GM18868 (cell line): ENCODE data around the gene HCN4.

Experiments used
- ATAC-seq: cut with Tn5 transposase; IDR thresholded peaks from one replicate; pipeline ENCODE4 v1.9.1; 2021; ENCODE audit warnings: mild to moderate bottlenecking, moderate library complexity; ENCODE audit not compliant: unreplicated experiment

The HCN4 gene

DNA sequence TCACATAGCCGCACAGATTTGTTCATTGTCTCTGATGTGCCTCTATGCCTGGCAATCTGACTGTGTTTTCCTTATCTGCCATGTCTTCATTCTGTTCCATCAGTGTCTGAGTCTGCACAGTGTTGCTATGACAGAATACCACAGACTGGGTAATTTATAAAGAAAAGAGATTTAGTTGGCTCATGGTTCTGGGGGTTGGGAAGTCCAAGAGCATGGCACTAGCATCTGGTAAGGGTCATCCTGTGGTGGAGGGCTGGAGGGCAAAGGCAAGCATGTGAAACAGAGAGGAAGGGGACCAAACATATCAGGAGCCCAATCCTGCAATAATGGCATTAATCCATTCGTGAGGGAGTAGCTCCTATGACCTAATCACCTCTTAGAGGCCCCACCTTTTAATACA is 11.9 kb upstream of the HCN4 start:
- no peak for ATAC-seq

DNA sequence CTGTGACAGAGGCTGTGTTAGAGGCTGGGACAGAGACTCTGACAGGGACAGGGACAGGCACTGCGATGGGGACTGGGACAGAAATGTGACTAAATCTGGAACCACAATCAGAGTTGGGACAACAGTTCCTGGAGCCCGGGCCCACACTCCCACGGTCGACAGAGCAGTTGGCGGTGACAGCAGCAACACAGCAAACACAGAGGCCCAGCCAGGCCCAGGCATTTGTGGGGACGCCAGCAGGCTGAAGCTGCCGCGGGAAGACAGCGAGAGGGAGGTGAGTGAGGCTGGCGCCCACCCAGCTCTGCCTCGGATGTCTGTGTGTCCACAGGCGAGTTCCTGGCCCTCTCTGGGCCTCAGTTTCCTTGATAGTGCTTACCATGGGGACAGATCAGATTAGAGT is 9.3 kb upstream of the HCN4 start:
- ATAC-seq: no peak

DNA sequence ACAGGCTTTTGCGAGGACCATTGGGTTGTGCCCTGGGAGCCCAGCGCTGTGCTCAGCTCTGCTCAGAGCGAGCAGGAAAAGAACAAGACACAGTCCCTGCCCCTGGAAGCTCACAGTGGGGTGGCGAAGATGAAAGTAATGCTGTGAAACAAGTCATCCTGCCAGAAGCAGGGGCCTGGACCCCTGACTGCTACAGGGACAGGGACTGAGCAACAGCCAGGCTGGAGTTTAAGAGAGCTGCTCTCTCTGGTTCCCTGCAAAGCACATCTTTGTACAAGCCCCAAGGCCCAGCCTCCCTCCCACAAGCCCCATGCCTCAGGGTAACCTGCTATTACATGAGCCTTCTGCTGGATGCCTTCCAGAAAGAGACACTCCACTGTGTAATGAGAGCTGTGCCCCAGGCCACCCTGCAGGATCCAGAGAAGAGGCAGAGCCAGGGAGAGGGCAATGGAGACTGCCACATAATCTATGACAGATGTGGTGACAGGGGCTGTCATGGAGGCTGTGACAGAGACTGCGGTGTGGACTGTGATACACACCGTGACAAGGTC is 7.1 kb upstream of the HCN4 start:
- ATAC-seq: no peak

DNA sequence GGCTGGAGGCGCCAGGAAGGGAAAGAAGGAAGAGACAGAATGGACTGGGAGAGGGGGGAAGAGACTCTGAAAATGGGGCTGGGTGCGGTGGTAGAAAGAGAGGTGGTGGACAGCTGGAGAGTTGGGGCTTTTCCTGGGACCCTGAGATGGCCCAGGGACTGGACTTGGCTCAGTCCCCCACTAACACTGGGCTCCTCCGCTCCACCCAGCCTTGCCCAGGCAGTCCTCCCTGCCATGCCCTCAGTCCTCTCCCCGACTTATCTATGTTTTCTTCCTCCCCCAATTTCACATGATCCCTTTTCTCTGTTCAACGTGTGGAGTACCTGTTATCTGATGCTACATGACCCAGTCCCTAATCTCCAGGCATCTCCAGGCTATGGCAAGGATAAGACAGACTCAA is 6.3 kb upstream of the HCN4 start:
- ATAC-seq: no peak

DNA sequence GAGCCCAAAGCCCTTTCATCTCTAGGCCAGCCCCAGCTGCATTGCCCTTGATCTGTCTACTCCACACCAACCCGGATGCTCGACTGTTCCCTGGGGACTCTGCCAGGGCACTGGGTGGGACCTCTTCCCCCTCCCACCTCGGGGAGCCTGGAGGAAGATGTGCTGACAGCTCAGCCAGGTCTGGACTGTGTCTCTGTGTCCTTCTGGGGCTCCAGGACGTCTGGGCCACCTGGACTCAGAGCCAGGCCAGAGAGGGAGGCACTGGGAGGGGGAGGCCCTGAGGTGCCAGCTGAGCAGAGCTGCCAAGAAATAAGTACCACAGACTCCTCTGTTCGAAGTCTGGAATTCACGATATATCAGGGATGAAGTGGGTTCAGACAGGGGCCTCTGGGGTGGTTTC is 5.8 kb upstream of the HCN4 start:
- ATAC-seq: no peak

DNA sequence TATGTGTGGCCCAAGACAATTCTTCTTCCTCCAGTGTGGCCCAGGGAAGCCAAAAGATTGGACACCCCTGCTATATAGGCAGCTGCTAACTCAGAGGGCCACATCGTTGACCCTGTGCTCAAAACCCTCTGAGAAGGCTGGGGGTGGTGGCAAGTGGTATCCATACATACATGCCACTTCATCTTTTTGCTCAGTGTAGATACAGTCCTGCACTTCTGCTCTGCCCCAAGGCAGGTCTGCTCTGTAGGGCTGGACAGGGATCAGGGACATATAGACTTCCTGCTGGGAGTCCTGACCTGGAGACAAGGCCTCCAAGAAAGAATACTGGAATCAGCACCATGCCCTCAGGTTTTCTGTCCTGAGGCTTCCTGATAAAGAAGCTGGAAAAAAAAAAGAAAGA is 4.5 kb upstream of the HCN4 start:
- ATAC-seq: no peak

DNA sequence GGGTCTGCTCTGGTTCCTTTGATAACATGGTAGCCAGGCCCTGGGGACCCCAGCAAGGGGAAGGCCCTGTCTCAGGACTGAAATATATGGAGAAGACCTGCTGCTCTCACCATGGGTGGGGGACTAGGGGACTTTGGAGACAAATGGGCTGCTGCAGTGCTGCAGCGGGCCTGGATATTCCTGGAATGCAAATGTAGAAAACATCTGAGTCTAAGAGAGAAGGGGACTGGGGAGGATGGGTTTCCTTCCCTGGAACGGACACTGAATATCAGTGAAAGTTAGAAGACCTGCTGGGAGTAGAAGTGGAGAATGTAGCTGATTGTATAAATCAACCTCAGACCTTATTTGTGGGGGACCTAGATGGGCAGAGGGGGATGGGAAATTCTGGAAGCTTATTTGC is 3.1 kb upstream of the HCN4 start:
- ATAC-seq: no peak

DNA sequence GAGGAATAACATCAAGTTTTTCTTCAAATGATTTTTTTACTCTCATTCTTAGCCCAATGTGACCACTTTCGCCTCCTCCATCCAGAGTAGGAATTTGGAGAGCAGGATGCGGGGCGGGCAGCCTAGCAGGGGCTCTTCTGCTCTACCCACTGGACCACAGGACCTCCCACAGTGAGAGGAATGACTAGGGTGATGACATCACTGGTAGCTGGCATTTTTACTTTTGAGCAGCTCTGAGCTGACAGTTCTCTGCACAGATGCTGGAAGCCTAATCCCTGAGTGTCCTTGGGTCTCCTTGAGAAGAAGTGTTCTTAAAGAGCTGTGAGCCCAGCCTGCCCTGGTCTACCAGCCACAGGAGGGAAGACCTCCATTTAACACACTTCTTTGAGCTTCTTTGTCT is 1.4 kb upstream of the HCN4 start:
- ATAC-seq: no peak

DNA sequence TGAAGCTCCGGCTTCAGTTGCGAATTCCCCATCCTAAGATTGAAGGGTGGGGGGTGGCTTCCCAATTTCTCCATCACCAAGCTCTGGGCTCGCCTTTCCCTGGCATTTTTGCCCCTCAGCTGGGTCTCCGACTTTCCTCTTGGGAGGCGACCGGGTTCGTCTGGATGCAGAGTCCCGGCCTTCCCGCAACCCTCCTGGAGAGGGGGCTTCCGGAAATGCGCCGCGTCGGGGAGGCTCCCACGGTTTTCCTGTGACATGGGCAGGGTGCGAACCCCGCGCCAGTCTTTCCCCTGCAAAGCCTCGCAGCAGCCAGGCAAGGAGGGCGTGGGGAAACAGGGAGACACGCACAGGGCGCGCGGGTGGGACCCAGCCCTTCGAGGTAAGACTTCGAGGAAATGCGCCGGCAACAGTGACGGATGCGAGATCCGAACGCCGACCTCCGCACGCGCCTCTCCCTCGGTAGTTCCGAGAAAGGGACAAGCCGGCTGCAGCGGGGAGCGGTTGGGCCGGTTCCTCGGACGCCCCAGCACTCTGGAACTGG is 466 bp upstream of the HCN4 start:
- no peak for ATAC-seq

DNA sequence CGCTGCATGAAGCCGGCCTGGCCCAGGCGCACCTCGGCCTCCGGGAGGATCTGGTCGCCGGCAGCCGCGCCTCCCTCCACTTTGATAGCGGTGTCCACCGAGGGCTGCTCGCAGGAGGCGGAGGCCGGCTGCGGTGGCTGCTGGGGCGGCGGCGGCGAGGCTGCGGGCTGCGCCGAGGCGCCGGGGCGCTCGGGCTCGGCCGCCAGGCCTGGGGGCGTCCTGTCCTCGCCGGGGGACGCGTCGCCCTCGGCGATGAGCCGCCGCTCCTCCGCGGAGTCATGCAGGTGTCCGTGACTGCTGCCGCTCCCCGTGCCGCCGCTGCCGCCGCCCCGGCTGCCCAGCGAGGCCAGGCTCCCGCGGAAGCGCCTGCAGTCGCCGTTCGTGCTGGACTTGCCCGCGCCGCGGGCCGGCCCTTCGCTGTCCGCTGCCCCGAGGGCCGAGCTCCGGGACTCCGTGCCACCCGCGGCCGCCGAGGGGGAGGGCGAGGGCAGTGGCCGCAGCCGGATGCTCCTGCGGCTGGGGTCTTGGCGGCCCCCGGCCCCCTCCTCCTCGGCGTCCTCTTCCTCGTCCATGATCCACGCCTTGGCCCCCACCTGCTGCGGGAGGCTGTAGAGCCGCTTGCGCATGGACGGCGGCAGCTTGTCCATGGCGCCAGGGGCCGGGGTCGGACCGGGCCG is 996 bp downstream of the HCN4 start:
- ATAC-seq: no peak

DNA sequence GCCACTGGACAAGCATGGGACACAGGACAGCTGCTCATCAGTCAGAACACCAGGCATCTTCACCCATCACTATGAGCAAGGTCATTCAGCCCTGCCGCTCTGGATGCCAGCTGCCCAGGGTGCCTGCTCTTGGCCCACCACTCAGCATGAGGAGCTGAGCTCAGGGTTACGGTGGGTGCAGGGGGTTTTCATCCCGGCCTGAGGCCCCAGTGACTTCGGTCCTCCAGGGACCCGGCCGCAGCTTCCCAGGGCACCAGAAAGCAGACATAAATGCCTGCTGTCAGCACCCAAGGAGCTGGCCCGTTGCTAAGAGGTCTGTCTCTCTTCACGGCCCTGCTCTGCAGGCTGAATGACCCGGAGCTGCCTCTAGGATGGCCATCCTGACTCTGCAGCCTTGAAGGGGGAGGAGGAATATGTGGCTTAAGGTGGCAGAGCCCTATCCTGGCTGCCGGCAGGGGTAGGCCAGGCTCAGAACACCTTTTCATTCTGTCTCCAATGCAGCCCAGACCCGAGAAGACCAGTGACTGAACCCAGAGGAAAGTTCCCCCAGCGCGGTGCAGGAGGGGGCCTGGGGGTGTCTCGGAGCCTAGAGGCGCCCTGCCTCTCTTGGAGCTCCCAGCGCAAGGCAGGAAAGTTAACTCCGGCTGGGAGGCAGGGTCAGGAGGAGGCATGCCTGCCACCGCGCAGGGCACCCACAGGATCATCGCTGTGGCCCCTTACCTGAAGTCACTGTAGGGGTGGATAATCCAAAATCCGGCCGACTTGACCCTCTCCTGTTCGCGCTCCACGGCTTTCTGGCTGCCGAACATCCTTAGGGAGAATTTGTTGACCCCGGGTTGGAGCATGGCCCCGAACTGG is 1.8 kb downstream of the HCN4 start:
- ATAC-seq: no peak

DNA sequence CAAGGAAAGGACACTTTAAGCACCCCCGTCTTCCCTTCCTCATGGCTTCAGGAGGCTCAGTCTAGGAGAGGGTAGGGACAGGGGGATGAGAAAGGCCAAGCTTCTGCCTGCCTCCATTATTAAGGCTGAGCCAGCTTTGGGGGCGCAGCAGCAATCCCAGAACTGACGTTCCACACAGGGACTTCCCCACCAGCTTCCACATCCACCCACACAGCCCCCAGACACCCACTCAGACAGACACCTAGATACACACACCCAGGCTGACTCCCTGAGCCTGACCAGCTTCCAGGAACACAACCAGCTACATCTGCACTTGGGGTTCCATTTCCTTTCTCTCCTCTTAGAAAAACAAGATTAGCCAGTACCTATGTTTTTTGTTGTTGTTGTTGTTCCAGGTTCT is 4.7 kb downstream of the HCN4 start:
- ATAC-seq: no peak

DNA sequence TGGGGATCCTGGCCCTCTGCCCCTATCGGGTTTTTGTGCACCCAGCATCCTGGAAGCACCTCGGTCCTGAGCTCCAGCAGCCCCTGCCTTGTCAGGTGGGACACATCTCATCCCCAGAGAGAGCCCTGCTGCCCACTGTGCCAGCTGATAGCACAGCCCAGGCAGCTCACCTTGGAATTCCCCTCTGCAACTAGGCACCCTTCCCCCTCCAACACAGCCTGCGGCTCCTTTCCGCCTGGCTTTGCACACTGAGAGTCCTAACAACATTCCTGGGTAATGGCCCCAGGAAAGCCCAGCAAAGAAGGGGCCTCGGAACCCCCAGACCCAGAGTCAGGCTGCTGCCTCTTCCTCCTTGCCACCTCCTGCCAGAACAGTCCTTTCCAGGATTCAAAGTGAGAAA is 5.9 kb downstream of the HCN4 start:
- ATAC-seq: no peak

DNA sequence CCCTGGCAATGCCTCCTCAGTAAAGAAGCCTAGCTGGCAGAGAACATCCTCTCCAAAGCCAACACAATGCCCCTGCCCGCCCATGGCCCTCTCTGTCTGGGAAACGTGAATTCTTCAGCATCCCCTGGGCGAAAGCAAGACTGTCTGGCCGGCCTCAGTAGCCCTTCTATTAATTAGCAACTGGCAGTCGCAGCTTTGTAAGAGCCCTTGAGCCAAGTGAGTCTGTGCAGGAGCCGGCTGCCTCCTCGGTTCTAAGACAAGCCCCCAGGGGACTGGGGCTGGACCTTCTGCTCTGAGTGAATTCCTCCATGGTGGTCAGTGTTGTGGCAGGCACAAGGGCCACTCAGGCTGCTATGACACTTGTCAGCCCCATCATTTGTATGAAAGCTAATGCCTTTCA is 7.4 kb downstream of the HCN4 start:
- ATAC-seq: no peak

DNA sequence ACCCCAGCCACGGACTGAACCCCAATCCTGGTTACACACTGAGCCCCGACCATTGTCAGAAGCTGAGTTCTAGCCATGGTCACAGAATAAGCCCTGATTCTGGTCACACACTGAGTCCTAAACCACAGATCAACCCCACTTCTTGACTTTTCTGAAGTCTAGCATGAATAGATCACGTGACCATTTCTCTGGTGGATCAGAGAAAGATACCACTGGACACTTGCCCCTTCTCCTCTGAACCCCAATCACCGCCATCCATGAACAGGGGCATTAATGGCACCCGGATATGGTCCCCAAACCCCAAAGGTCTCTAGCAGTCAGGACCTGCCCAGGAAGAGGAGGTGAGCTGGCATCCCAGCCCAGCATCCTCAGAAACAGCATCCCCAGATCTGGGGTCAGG is 9.1 kb downstream of the HCN4 start:
- ATAC-seq: no peak

DNA sequence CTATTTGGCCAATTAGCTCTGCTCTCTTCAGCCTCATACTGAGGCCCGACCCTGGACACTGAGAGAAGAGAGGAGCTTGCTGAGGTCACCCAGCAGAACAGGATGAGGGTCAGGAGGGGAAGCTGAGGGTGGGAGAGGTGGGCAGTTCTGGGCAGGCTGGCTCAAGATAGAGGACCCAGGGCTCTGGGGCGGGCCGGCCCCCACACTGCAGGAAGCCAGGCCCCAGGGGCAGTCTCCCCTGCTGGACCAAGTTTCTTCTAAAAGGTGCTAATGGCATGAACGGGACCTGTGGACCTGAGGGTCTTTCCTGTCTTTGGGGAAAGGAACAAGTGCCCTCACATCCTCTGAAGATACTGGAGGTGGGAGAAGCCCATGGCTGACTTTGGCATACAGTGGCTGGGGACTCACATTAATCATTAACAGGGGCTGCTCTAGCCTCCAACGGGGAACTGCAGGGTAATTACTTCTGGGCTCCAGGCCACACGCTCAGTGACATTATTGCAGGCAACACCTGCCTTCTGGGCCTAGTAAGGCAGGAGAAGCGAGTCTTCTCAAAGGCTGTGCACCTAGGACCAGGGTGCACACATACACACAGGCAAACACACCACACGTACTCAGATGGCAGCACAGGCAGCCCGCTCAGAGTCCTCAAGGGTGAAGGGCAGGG is 10.6 kb downstream of the HCN4 start:
- ATAC-seq: no peak

DNA sequence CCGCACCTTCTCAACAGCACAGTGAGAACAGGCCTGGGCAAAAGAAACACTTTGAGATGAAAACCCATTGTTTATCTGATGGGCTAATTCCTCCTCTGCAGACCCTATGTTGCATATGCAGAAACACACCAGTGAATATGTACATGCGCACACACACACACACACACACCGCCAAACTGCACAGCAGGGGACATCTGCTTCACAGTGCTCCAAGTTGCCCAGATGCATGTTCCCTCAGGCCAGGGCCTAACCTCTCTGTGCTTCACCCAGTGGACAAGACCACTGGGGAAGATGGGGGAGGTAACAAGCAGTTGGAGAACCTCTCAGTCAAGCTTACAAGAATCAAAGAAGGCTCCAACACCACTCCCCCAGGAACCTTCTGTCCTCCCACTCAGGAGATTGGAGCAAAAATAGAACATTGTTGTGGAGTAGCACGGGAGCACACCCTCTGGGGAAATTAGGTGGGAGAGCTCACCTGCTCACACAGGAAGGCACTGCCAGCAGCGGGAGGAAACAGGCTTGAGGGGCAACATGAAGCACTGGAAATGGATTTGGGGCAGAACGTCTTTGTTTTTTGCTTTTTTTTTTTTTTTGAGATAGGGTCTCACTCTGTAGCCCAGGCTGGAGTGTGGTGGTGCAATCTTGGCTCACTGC is 13.0 kb downstream of the HCN4 start:
- ATAC-seq: no peak

DNA sequence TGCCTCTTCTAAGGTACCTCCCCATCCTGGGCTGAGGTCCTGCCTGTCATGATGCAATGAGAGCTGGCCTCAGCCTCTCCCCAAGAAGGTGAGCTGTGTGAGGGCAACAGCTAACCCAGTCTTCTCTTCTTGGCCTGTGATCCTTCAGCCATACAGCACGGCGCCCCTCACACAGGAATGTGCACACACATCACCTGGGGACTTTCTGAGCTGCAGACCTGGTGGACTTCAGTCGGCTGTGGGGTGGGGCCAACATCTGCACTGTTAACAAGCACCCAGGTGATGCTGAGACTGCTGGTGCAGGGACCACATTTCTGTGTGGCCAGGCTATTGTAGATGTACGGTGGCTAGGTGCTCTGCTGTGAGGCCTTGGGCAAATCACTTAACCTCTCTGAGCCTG is 14.5 kb downstream of the HCN4 start:
- ATAC-seq: no peak

DNA sequence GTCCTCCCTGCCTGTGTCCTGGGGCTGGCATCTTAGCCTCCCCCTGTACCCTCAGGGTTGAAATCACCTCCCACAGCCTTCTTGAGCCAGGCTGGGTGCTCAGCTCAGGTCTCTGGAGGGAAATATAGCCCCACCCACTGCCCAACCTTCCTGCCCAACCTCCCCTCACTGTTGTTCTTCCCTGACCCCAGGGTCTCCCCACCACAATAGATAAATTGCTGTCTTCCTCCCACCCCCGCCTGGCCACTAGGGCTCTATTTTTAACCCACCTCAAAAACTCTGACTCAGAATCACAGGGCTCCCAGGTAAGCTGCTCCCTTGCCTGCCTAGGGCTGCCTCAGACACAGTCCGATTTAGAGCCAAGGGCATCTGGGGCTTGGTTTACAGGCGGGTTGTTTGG is 15.0 kb downstream of the HCN4 start:
- no peak for ATAC-seq

DNA sequence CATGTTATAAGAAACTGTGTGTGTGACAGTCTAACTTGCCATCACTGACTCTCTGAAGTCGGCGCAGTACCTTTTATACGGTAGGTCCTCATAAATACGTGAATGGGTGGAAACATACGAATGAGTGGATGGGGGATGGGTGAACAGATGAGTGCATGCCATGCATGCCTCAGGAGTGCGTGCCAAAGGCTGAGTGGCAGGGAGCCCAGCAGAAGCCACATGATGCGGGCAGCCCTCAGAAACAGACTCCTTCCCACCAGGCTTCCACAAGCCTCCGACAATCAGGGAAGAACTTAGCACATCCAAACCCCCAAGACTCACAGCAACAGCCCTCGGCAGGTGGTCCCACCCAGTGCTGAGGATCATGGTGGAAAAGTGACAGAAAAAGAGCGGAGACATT is 16.7 kb downstream of the HCN4 start:
- no peak for ATAC-seq

DNA sequence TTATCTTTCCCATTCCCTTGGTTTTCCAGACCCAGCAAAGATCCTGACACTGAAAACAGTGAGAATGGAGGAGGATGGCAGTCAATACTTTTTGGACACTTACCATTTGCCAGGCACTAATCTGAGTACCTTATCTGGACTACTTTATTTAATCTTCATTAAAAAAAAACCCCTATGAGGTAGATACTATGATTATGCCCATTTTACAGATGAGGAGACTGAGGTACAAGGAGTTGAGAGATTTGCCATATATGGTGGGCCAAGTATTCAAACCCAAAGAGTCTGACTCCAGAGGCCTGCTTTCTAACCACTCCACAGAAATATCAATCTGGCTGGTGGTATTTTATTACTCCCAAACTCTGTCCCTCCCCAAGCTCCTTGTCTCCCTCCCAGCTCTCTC is 19.6 kb downstream of the HCN4 start:
- ATAC-seq: no peak
